Neural progenitor cell (in vitro differentiated cells): ENCODE measurements around the gene HDC. TPM values are rescaled to one million over a fixed set of nuclear protein-coding genes. Genes with fewer than 3 reads are reported as not detected.

Source experiments
- DNase-seq: peaks from one replicate; pipeline ENCODE4 v3.0.0-alpha.2; 2016; ENCODE audit warnings: low spot score
- H2AFZ ChIP-seq: fragments of 200-600 bp; sonication (generic); replicated peaks from 2 replicates; pipeline ENCODE4 v1.6.1; 2016; ENCODE audit warnings: antibody characterized with exemption
- H3F3A ChIP-seq: fragments of 200-600 bp; sonication (generic); 2 replicates; pipeline ENCODE4 v1.6.1; 2016; ENCODE audit warnings: antibody characterized with exemption, low read depth
- H3K27ac ChIP-seq: fragments of 200-600 bp; sonication (generic); 2 replicates; pipeline ENCODE4 v1.5.1; 2016; ENCODE audit warnings: mild to moderate bottlenecking
- H3K27me3 ChIP-seq: fragments of 200-600 bp; sonication (generic); 2 replicates; pipeline ENCODE4 v1.6.1; 2016; ENCODE audit warnings: mild to moderate bottlenecking, moderate library complexity
- H3K36me3 ChIP-seq: fragments of 200-600 bp; sonication (generic); 2 replicates; pipeline ENCODE4 v1.5.1; 2016
- H3K4me1 ChIP-seq: fragments of 200-600 bp; sonication (generic); 2 replicates; pipeline ENCODE4 v1.6.1; 2016; ENCODE audit warnings: mixed run types
- H3K4me2 ChIP-seq: fragments of 200-600 bp; sonication (generic); 2 replicates; pipeline ENCODE4 v1.6.1; 2016
- H3K4me3 ChIP-seq: fragments of 200-600 bp; sonication (generic); 2 replicates; pipeline ENCODE4 v1.5.1; 2016
- H3K79me2 ChIP-seq: fragments of 200-600 bp; sonication (generic); 2 replicates; pipeline ENCODE4 v1.6.1; 2016; ENCODE audit warnings: low read depth
- H3K9ac ChIP-seq: fragments of 200-600 bp; sonication (generic); 2 replicates; pipeline ENCODE4 v1.6.1; 2016
- H3K9me3 ChIP-seq: fragments of 200-600 bp; sonication (generic); 2 replicates; pipeline ENCODE4 v1.5.1; 2016; ENCODE audit warnings: low read depth
- H4K20me1 ChIP-seq: fragments of 200-600 bp; sonication (generic); 2 replicates; pipeline ENCODE4 v1.6.1; 2016; ENCODE audit warnings: low read depth
- H3K27ac Mint-ChIP-seq: 3 replicates; pipeline ENCODE4 v1.8.0; 2021; ENCODE audit warnings: mixed read lengths
- H3K27me3 Mint-ChIP-seq: 2 replicates; pipeline ENCODE4 v1.8.0; 2022; ENCODE audit warnings: low read depth, mild to moderate bottlenecking, inconsistent platforms, moderate library complexity, mixed read lengths; ENCODE audit not compliant: insufficient read depth
- H3K36me3 Mint-ChIP-seq: 3 replicates; pipeline ENCODE4 v1.8.0; 2021; ENCODE audit warnings: mixed read lengths
- H3K4me1 Mint-ChIP-seq: 3 replicates; pipeline ENCODE4 v1.8.0; 2021; ENCODE audit warnings: mixed read lengths
- H3K4me3 Mint-ChIP-seq: 3 replicates; pipeline ENCODE4 v1.8.0; 2021; ENCODE audit warnings: mild to moderate bottlenecking, moderate library complexity, mixed read lengths
- H3K9me3 Mint-ChIP-seq: 3 replicates; pipeline ENCODE4 v1.8.0; 2020; ENCODE audit warnings: mixed read lengths
- EZH2 ChIP-seq: fragments of 200-600 bp; sonication (generic); IDR thresholded peaks from 2 replicates; pipeline ENCODE4 v1.6.1; 2017; ENCODE audit warnings: antibody characterized with exemption, mild to moderate bottlenecking, moderate library complexity
- EZH2phosphoT487 ChIP-seq: fragments of 200-600 bp; sonication (generic); IDR thresholded peaks from 2 replicates; pipeline ENCODE4 v1.6.1; 2017; ENCODE audit warnings: antibody characterized with exemption
- total RNA-seq: library from RNA; depleted of rRNA; stranded (reverse); fragments of >200 nt; gene quantifications from 2 replicates; pipeline ENCODE4 v1.2.3, GENCODE V29; 2015; ENCODE audit warnings: low replicate concordance
- TF ChIP-seq, protein P1 (sequence below): fragments of 200-600 bp; sonication (generic); IDR thresholded peaks from 2 replicates; pipeline ENCODE4 v1.5.1; 2017; ENCODE audit warnings: antibody characterized with exemption, mild to moderate bottlenecking

HDC gene
- total RNA-seq, 1 donor from 2014 or later, result not detected

DNA sequence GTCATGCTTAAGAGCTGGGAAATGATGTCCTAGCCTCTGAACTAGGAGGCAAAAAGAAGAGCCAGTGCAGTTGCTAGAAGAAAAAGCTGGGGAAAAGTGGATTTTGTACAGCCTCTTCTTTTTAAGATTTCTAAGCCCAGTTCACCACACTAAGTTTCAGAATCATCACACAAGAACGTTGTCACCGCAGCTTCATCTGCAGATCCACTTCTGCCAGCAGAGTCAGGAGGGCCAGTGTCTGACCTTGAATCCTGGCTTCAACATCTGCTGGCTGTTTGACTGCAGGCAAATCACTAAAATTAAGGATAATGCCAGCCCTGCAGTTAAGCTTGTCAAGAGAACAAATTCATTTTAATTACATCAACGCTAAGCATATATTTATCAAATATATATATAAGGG is 36.2 kb downstream of the HDC start:
- H3K4me1 ChIP-seq, result no peaks in the 10 kb centered on the region
- no peaks in the 10 kb centered on the region for H4K20me1 ChIP-seq
- Mint-ChIP-seq H3K36me3 (no peaks in the 10 kb centered on the region), H3K4me1 (no peaks in the 10 kb centered on the region), H3K27me3 (peaks cover 8% of the 10 kb centered on the region), H3K9me3 (no peaks in the 10 kb centered on the region), H3K27ac (no peak overlapping the region), H3K4me3 (no peak overlapping the region)
- H3F3A ChIP-seq, result no peaks in the 10 kb centered on the region
- H3K4me3 ChIP-seq, result no peak overlapping the region
- H3K27ac ChIP-seq, result no peak overlapping the region
- no peaks in the 10 kb centered on the region for H3K36me3 ChIP-seq
- no peak overlapping the region for H3K9ac ChIP-seq
- no peaks in the 10 kb centered on the region for H3K9me3 ChIP-seq
- no peak overlapping the region for H2AFZ ChIP-seq
- H3K4me2 ChIP-seq, result no peak overlapping the region
- no peaks in the 10 kb centered on the region for H3K79me2 ChIP-seq
- H3K27me3 ChIP-seq, result no peaks in the 10 kb centered on the region
- DNase-seq, result no peak
- TF ChIP-seq, protein P1, sequence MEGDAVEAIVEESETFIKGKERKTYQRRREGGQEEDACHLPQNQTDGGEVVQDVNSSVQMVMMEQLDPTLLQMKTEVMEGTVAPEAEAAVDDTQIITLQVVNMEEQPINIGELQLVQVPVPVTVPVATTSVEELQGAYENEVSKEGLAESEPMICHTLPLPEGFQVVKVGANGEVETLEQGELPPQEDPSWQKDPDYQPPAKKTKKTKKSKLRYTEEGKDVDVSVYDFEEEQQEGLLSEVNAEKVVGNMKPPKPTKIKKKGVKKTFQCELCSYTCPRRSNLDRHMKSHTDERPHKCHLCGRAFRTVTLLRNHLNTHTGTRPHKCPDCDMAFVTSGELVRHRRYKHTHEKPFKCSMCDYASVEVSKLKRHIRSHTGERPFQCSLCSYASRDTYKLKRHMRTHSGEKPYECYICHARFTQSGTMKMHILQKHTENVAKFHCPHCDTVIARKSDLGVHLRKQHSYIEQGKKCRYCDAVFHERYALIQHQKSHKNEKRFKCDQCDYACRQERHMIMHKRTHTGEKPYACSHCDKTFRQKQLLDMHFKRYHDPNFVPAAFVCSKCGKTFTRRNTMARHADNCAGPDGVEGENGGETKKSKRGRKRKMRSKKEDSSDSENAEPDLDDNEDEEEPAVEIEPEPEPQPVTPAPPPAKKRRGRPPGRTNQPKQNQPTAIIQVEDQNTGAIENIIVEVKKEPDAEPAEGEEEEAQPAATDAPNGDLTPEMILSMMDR, result no peak
- no peak for TF ChIP-seq EZH2phosphoT487
- no peak for TF ChIP-seq EZH2

DNA sequence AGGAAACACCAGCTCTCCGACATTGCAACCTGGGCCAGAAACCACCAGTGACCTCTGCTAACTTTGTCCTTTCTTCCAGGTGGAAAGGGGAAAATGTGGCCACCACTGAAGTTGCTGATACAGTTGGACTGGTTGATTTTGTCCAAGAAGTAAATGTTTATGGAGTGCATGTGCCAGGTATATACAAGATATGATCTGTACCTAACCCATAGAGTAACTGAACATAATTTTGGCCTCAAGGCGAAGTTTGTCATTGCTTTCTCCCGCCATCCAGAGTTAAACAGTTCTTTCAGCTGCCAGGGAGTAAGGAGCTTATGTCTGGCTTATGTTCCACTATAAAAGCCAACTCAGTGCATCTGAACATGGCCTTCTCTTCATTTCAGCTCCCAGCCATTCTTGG is 36.7 kb downstream of the HDC start:
- Histone ChIP-seq H3K9me3 (no peaks in the 10 kb centered on the region), H3K36me3 (no peaks in the 10 kb centered on the region), H3K79me2 (no peaks in the 10 kb centered on the region), H3K9ac (no peak overlapping the region), H3K4me1 (no peaks in the 10 kb centered on the region), H4K20me1 (no peaks in the 10 kb centered on the region), H3K27ac (no peak overlapping the region), H3K4me3 (no peak overlapping the region), H3K4me2 (no peak overlapping the region), H2AFZ (no peak overlapping the region), H3F3A (no peaks in the 10 kb centered on the region), H3K27me3 (no peaks in the 10 kb centered on the region)
- no peaks in the 10 kb centered on the region for H3K4me1 Mint-ChIP-seq
- H3K36me3 Mint-ChIP-seq, result no peaks in the 10 kb centered on the region
- TF ChIP-seq EZH2 (no peak), EZH2phosphoT487 (no peak)
- TF ChIP-seq, protein P1, result no peak
- H3K4me3 Mint-ChIP-seq, result no peak overlapping the region
- DNase-seq, result no peak
- no peak overlapping the region for H3K27ac Mint-ChIP-seq
- H3K9me3 Mint-ChIP-seq, result no peaks in the 10 kb centered on the region
- peaks cover 7% of the 10 kb centered on the region for H3K27me3 Mint-ChIP-seq

DNA sequence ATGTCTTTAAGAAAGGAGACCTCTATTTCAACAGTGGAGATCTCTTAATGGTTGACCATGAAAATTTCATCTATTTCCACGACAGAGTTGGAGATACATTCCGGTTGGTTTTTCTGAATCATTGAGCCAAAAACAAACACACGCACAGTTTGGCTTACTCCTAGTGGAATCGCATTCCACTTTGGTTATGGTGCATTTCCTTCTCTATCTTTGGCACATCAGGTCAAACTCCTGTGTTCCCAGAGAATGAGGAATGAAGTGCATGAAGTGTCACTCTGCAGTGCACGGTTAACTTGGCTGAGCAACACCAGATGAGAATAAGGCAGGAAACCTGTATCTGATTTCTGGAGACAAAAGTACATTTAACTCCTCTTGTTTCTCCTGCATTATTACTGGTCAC is 38.5 kb downstream of the HDC start:
- no peak for DNase-seq

More for the DNA sequence above, 38.5 kb downstream of the HDC start:
- no peaks in the 10 kb centered on the region for H3K9me3 Mint-ChIP-seq
- H3K27ac Mint-ChIP-seq, result no peak overlapping the region
- Histone ChIP-seq H3K27ac (no peak overlapping the region), H3F3A (no peaks in the 10 kb centered on the region), H3K9ac (no peak overlapping the region), H3K79me2 (no peaks in the 10 kb centered on the region), H3K4me1 (no peaks in the 10 kb centered on the region), H3K36me3 (no peaks in the 10 kb centered on the region), H4K20me1 (no peaks in the 10 kb centered on the region), H3K4me2 (no peak overlapping the region), H3K4me3 (no peak overlapping the region), H2AFZ (no peak overlapping the region), H3K27me3 (no peaks in the 10 kb centered on the region), H3K9me3 (no peaks in the 10 kb centered on the region)
- no peaks in the 10 kb centered on the region for H3K36me3 Mint-ChIP-seq
- TF ChIP-seq EZH2phosphoT487 (no peak), EZH2 (no peak)
- TF ChIP-seq, protein P1, result no peak
- H3K4me1 Mint-ChIP-seq, result no peaks in the 10 kb centered on the region
- no peak overlapping the region for H3K4me3 Mint-ChIP-seq
- H3K27me3 Mint-ChIP-seq, result peaks cover 4% of the 10 kb centered on the region
